GM11168 (cell line): ENCODE data around the gene CALR3.

Experiments
- in situ Hi-C: fragments of 300-500 bp; cut with MboI; formaldehyde crosslinking; loops from one replicate; pipeline ENCODE4 v1.12.0; 2022; ENCODE audit warnings: low sequenced_read_pairs; ENCODE audit not compliant: unreplicated experiment

The CALR3 gene

DNA sequence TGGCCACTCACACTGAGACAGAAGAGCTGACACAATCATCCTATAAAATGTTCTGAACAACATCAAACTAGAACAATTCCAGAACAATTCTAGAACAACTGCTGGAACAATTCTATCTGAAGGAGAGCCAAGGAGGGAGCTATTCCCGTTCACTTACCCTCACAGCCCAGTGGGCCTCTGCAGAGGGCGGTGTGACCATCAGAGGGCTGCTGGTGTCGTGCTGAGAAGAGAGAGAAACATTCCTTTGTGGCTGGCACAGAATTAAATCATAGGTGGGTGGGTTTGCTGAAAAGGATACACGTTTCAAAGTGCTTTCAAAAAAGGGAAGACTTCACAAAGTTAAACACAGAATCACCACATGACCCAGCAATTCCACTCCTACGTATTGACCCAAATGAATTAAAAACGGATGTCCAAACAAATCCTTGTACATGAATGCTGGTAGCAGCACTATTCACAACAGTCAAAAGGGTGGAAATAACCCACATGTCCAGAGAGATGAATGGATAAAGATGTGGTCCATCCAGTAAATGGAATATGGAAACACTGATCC is 59.1 kb downstream of the CALR3 start:
- in situ Hi-C loops: no loop called here

DNA sequence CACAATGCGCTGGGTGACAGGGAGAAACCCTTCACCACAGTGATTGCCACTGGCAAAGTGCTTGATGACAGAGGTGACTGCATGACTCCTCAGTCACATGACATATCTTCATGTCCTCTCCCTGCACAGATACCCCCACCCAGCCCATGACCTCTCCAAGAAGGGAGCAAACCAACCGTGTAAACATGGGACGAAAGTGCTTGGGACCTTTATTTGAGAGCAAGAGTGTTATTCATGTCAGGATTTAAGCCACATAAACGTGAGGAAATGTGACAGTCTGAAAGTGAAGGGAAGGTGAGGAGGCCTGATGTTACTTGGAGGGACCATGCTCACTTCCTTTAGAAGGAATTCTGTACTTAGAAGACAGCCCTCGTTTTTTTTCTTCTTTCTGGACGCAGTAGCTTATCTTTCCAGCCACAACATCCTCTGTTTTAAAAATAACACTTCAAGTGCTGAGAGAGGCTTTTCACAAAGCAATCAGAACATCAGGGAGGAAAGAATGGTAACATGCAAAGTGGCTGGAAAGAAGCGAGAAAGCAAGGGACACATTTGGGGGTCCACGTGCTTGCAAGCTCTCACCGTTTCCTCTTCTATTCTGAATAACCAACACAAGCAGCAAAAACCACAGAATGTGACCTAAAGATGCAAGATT is 59.8 kb downstream of the CALR3 start:
- in situ Hi-C loops: no loop called here

DNA sequence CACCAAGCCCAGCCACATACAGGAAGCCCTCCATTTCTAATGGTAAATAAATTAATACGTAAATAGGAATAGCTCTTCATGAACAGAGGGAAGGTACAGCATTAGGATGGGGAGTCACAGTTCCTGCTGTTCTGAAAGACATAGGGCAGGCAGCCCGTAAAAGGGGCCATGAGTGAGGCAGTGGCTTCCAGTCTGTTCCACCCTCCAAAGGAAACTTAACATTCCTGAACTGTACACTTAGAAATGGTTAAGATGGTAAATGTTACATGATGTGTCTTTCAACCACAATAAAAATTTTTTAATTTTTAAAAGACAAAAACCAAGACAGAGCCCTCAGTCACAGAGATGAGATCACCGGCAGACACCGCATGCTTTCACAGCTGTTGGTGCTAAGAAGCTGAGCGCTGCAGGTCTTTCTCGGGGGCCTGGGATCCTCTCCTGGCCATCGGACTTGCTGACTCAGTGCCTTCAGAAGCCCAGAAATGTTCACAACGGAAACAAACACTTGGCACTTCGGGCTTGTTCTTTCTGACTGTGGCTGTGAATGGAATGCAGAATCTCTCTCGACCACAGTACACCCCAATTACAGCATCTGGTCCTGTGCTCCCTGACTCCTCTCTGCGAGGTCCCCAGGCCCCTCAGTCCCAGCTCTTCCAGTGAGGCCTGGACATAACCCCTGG is 60.6 kb downstream of the CALR3 start:
- in situ Hi-C loops: no loop called here

DNA sequence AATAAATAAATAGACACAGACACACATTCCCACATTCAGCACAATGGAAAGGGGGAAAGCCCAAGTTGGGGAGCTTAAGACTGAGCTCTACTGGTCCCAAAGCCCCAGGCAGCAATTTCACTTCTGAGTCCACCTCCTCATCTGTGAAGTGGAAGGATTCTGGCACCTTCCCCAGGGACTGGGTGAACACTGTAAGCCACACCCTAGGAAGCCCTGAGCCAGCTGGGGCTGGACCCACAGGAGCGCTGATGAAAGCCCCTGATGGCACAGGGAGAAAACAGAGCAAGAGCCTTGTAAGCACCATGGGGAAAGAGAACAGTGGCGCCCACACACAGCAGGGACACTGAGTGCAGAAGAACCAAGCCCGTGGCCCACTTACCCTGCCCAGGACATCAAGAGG is 62.0 kb downstream of the CALR3 start:
- in situ Hi-C loops: no loop called here

DNA sequence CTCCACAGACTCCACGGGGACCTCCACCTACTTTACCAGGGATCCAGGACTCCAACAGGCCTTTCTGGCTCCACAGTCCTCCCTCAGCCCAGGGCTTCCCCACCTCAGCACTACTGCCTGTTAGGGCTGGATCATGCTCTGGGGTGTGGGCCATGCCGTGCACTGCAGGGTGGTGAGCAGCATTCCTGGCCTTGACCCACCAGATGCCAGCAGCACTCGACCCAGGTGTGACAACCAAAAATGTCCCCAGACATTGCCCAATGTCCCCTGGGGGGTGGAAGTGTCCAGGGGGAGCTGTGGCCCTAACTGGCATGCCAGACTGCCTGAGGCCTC is 66.2 kb downstream of the CALR3 start:
- in situ Hi-C loops: no loop called here

DNA sequence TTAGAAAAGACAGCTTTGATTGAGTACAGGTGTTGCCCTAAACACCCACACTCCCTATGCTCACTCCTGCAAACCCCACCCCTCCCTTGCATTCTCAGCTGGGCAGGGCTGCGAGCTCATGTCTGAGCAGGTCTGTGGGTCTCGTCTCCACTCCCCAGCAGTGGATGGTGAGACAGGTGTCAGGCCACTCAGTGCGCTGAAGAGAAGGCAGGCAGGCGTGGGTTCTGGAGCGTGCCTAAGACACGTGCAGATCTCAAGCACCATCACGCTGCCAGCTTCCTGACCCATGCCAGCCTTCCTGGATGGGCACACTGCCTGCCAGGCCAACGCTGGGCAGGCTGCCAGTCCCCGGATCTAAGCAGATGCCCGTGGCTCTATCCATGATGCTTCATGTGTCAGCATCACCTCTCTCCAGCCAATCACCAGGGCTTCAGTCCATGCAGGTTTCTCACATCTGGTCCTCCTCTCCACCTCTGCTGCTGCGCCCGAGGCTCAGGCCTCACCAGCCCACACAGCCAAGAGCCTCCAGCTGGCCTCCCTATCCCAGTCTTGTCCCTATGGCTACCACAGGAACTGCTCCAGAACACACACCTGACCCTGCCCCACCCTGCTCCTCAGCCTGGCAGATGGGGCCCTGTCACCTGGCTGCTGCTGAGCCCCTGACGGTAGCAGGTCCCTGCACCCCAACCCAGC is 66.8 kb downstream of the CALR3 start:
- in situ Hi-C loops: no loop called here
